K562 (cell line): ENCODE measurements around the gene STAP1. TPM values are rescaled to one million over a fixed set of nuclear protein-coding genes. Genes with fewer than 3 reads are reported as not detected.

Experiments used
- polyA plus RNA-seq, 8 experiments: library from polyadenylated mRNA; depleted of rRNA in 4 of 8; stranded (reverse) in 5 of 8; unstranded in 3 of 8; fragments of >200 nt; fragmentation: Nextera tagmentation in 2 of 8; fragmentation: Illumina TruSeq in 1 of 8; extraction: Ambion mirVana in 2 of 8; extraction: Trizol in 1 of 8; gene quantifications; 2 replicates each; pipeline versions ENCODE4 v1.2.1 to v1.2.3, GENCODE V29; 2011 to 2014; ENCODE audit warnings: inconsistent platforms in 1 of 8, missing spikeins in 1 of 8
- small RNA-seq: library from RNA; depleted of rRNA; stranded (forward); fragments of <200 nt; gene quantifications from one replicate; pipeline ENCODE3, GENCODE V24; 2014
- total RNA-seq, 7 experiments: library from RNA; depleted of rRNA in 6 of 7; stranded (reverse); fragments of >200 nt in 6 of 7; fragmentation: Illumina TruSeq in 2 of 7; extraction: Trizol in 2 of 7; gene quantifications; 2 replicates each; pipeline versions ENCODE4 v1.2.1 to v1.2.3, GENCODE V29; 2011 to 2021; ENCODE audit warnings: low replicate concordance in 1 of 7

STAP1 gene
- total and polyA plus RNA-seq, 9 of the 15 experiments (the other 6 are each of a cell fraction or from before 2014, with no cell fraction given), result 0.50 to 5.6 (median 1.4) TPM

Small RNAs within 50 kb of the gene (small RNA-seq; reads per million reads assigned to genes)
- not detected for gene AC096720.1

Other genes with a start within 250 kb of the STAP1 start
- gene CENPC, start 13.2 kb upstream of the STAP1 start, total RNA-seq (2014; rRNA removed), result 21.5 and 31.4 TPM in 2 replicates
- 47.7 and 61.7 TPM in 2 replicates for gene CENPC, start 13.2 kb upstream of the STAP1 start, total RNA-seq (2014; rRNA removed; fragmentation: Illumina TruSeq; extraction: Trizol)
- gene CENPC, start 13.2 kb upstream of the STAP1 start, total RNA-seq (2015; rRNA removed; fragmentation: Illumina TruSeq; extraction: Trizol), result 42.2 and 48.5 TPM in 2 replicates
- gene CENPC, start 13.2 kb upstream of the STAP1 start, total RNA-seq (2021), result 27.9 and 30.5 TPM in 2 replicates
- 32.5 and 38.6 TPM in 2 replicates for gene CENPC, start 13.2 kb upstream of the STAP1 start, polyA plus RNA-seq (2011; rRNA removed)
- 28.0 and 30.8 TPM in 2 replicates for gene CENPC, start 13.2 kb upstream of the STAP1 start, polyA plus RNA-seq (2014; fragmentation: Illumina TruSeq; extraction: Trizol)
- gene CENPC, start 13.2 kb upstream of the STAP1 start, polyA plus RNA-seq (2014; fragmentation: Nextera tagmentation; extraction: Ambion mirVana), result 10 to 100 TPM; 18.1 TPM
- 19.3 and 28.7 TPM in 2 replicates for gene CENPC, start 13.2 kb upstream of the STAP1 start, polyA plus RNA-seq (2014; rRNA removed)
- 51.5 and 102 TPM in 2 replicates for gene UBA6, start 142.4 kb downstream of the STAP1 start, total RNA-seq (2014; rRNA removed)
- gene UBA6, start 142.4 kb downstream of the STAP1 start, total RNA-seq (2014; rRNA removed; fragmentation: Illumina TruSeq; extraction: Trizol), result 135 and 170 TPM in 2 replicates
- 94.6 and 96.0 TPM in 2 replicates for gene UBA6, start 142.4 kb downstream of the STAP1 start, total RNA-seq (2015; rRNA removed; fragmentation: Illumina TruSeq; extraction: Trizol)
- gene UBA6, start 142.4 kb downstream of the STAP1 start, total RNA-seq (2021), result 130 and 132 TPM in 2 replicates
- gene UBA6, start 142.4 kb downstream of the STAP1 start, polyA plus RNA-seq (2011; rRNA removed), result 109 and 139 TPM in 2 replicates
- gene UBA6, start 142.4 kb downstream of the STAP1 start, polyA plus RNA-seq (2014; fragmentation: Illumina TruSeq; extraction: Trizol), result 73.2 and 86.6 TPM in 2 replicates
- gene UBA6, start 142.4 kb downstream of the STAP1 start, polyA plus RNA-seq (2014; fragmentation: Nextera tagmentation; extraction: Ambion mirVana), result 10 to 100 TPM; 22.9 to 30.1 TPM
- 39.8 and 42.8 TPM in 2 replicates for gene UBA6, start 142.4 kb downstream of the STAP1 start, polyA plus RNA-seq (2014; rRNA removed)
- gene GNRHR, start 195.7 kb downstream of the STAP1 start, total RNA-seq (2014; rRNA removed), result not detected in 2 replicates
- gene GNRHR, start 195.7 kb downstream of the STAP1 start, total RNA-seq (2014; rRNA removed; fragmentation: Illumina TruSeq; extraction: Trizol), result not detected in 2 replicates
- not detected in 2 replicates for gene GNRHR, start 195.7 kb downstream of the STAP1 start, total RNA-seq (2015; rRNA removed; fragmentation: Illumina TruSeq; extraction: Trizol)
- gene GNRHR, start 195.7 kb downstream of the STAP1 start, total RNA-seq (2021), result not detected in 2 replicates
- not detected in 2 replicates for gene GNRHR, start 195.7 kb downstream of the STAP1 start, polyA plus RNA-seq (2011; rRNA removed)
- not detected in 2 replicates for gene GNRHR, start 195.7 kb downstream of the STAP1 start, polyA plus RNA-seq (2014; fragmentation: Illumina TruSeq; extraction: Trizol)
- gene GNRHR, start 195.7 kb downstream of the STAP1 start, polyA plus RNA-seq (2014; fragmentation: Nextera tagmentation; extraction: Ambion mirVana), result under 1 TPM; 0.06 to 0.13 TPM
- not detected in 2 replicates for gene GNRHR, start 195.7 kb downstream of the STAP1 start, polyA plus RNA-seq (2014; rRNA removed)